Measurements from ENCODE around the gene GALNT9. TPM values are rescaled to one million over a fixed set of nuclear protein-coding genes. Genes with fewer than 3 reads are reported as not detected.

The GALNT9 gene
- total RNA-seq, 2 experiments from 2014 or later, result not detected

- Mint-ChIP-seq H3K9me3 (no peaks in the 10 kb centered on the region), H3K4me3 (no peak overlapping the region), H3K27me3 (no peaks in the 10 kb centered on the region), H3K27ac (no peak overlapping the region), H3K4me1 (no peaks in the 10 kb centered on the region), H3K36me3 (ENCODE audit: low read depth) (no peaks in the 10 kb centered on the region)
- no peak for DNase-seq
- ChIA-PET POLR2A (no interaction called here), CTCF (no interaction called here)
Observed at GRCh38 chr12:132354211-132354981, 25.0 kb upstream of the GALNT9 start.

- no peaks in the 10 kb centered on the region for H3K9me3 Mint-ChIP-seq
- H3K4me1 Mint-ChIP-seq, result no peaks in the 10 kb centered on the region
- no peak overlapping the region for H3K27ac Mint-ChIP-seq
Observed at GRCh38 chr12:132353811-132354210, 24.4 kb upstream of the GALNT9 start.

GRCh38 chr12:132352896-132353800 lies 23.8 kb upstream of the GALNT9 start:
- POLR2A ChIA-PET, result no interaction called here
- Mint-ChIP-seq H3K9me3 (no peaks in the 10 kb centered on the region), H3K27ac (no peak overlapping the region), H3K4me3 (no peak overlapping the region), H3K27me3 (no peaks in the 10 kb centered on the region), H3K36me3 (ENCODE audit: low read depth) (no peaks in the 10 kb centered on the region), H3K4me1 (no peaks in the 10 kb centered on the region)
- CTCF ChIA-PET, result no interaction called here
- no peak for DNase-seq

More at GRCh38 chr12:132353811-132354210, 24.4 kb upstream of the GALNT9 start:
- POLR2A ChIA-PET, result no interaction called here
- Mint-ChIP-seq H3K36me3 (ENCODE audit: low read depth) (no peaks in the 10 kb centered on the region), H3K27me3 (no peaks in the 10 kb centered on the region), H3K4me3 (no peak overlapping the region)
- CTCF ChIA-PET, result no interaction called here
- no peak for DNase-seq

GRCh38 chr12:132351751-132352495 lies 22.5 kb upstream of the GALNT9 start:
- no peaks in the 10 kb centered on the region for H3K9me3 Mint-ChIP-seq
- ChIA-PET CTCF (no interaction called here), POLR2A (no interaction called here)
- no peaks in the 10 kb centered on the region for H3K27me3 Mint-ChIP-seq
- no peak for DNase-seq
- H3K27ac Mint-ChIP-seq, result no peak overlapping the region
- no peaks in the 10 kb centered on the region for H3K4me1 Mint-ChIP-seq
- no peak overlapping the region for H3K4me3 Mint-ChIP-seq
- no peaks in the 10 kb centered on the region for H3K36me3 Mint-ChIP-seq (ENCODE audit: low read depth)

- H3K9me3 Mint-ChIP-seq, result no peaks in the 10 kb centered on the region
- CTCF ChIA-PET, result no interaction called here
- no peak for DNase-seq
- H3K27ac Mint-ChIP-seq, result no peak overlapping the region
- no peaks in the 10 kb centered on the region for H3K4me1 Mint-ChIP-seq
- H3K36me3 Mint-ChIP-seq (ENCODE audit: low read depth), result no peaks in the 10 kb centered on the region
- POLR2A ChIA-PET, result no interaction called here
- H3K27me3 Mint-ChIP-seq, result no peaks in the 10 kb centered on the region
- no peak overlapping the region for H3K4me3 Mint-ChIP-seq
Observed at GRCh38 chr12:132349501-132350131, 20.2 kb upstream of the GALNT9 start.

GRCh38 chr12:132348176-132348575 lies 18.8 kb upstream of the GALNT9 start:
- ChIA-PET POLR2A (no interaction called here), CTCF (no interaction called here)
- no peak overlapping the region for H3K4me3 Mint-ChIP-seq
- H3K36me3 Mint-ChIP-seq (ENCODE audit: low read depth), result no peaks in the 10 kb centered on the region
- no peaks in the 10 kb centered on the region for H3K4me1 Mint-ChIP-seq
- H3K27me3 Mint-ChIP-seq, result peaks cover under 1% of the 10 kb centered on the region
- DNase-seq, result no peak
- H3K27ac Mint-ChIP-seq, result no peak overlapping the region
- H3K9me3 Mint-ChIP-seq, result peaks cover under 1% of the 10 kb centered on the region

- H3K9me3 Mint-ChIP-seq, result peaks cover 7% of the 10 kb centered on the region
- ChIA-PET CTCF (no interaction called here), POLR2A (no interaction called here)
- no peaks in the 10 kb centered on the region for H3K36me3 Mint-ChIP-seq (ENCODE audit: low read depth)
- no peak overlapping the region for H3K27ac Mint-ChIP-seq
- H3K4me3 Mint-ChIP-seq, result no peak overlapping the region
- DNase-seq, result no peak
- peaks cover 2% of the 10 kb centered on the region for H3K27me3 Mint-ChIP-seq
- no peaks in the 10 kb centered on the region for H3K4me1 Mint-ChIP-seq
Observed at GRCh38 chr12:132347176-132347855, 17.9 kb upstream of the GALNT9 start.

GRCh38 chr12:132346471-132347175 lies 17.2 kb upstream of the GALNT9 start:
- Mint-ChIP-seq H3K9me3 (peaks cover 7% of the 10 kb centered on the region), H3K4me1 (no peaks in the 10 kb centered on the region), H3K4me3 (no peak overlapping the region), H3K36me3 (ENCODE audit: low read depth) (no peaks in the 10 kb centered on the region), H3K27me3 (peaks cover 2% of the 10 kb centered on the region), H3K27ac (no peak overlapping the region)
- CTCF ChIA-PET, result no interaction called here
- POLR2A ChIA-PET, result no interaction called here
- DNase-seq, result no peak

- Mint-ChIP-seq H3K4me3 (no peak overlapping the region), H3K4me1 (no peaks in the 10 kb centered on the region), H3K36me3 (ENCODE audit: low read depth) (no peaks in the 10 kb centered on the region), H3K27me3 (peaks cover 2% of the 10 kb centered on the region), H3K9me3 (peaks cover 7% of the 10 kb centered on the region), H3K27ac (no peak overlapping the region)
- CTCF ChIA-PET, result no interaction called here
- DNase-seq, result no peak
- POLR2A ChIA-PET, result no interaction called here
Observed at GRCh38 chr12:132345561-132346200, 16.3 kb upstream of the GALNT9 start.

GRCh38 chr12:132345126-132345525 lies 15.7 kb upstream of the GALNT9 start:
- H3K4me3 Mint-ChIP-seq, result no peak overlapping the region
- no peak for DNase-seq
- ChIA-PET POLR2A (no interaction called here), CTCF (no interaction called here)
- H3K9me3 Mint-ChIP-seq, result peaks cover 7% of the 10 kb centered on the region
- H3K36me3 Mint-ChIP-seq (ENCODE audit: low read depth), result no peaks in the 10 kb centered on the region
- no peak overlapping the region for H3K27ac Mint-ChIP-seq
- peaks cover 2% of the 10 kb centered on the region for H3K27me3 Mint-ChIP-seq
- H3K4me1 Mint-ChIP-seq, result no peaks in the 10 kb centered on the region

- H3K4me3 Mint-ChIP-seq, result no peak overlapping the region
- H3K27ac Mint-ChIP-seq, result no peak overlapping the region
- H3K4me1 Mint-ChIP-seq, result no peaks in the 10 kb centered on the region
- H3K9me3 Mint-ChIP-seq, result peaks cover 7% of the 10 kb centered on the region
- ChIA-PET CTCF (no interaction called here), POLR2A (no interaction called here)
- H3K36me3 Mint-ChIP-seq (ENCODE audit: low read depth), result no peaks in the 10 kb centered on the region
- DNase-seq, result no peak
- H3K27me3 Mint-ChIP-seq, result peaks cover 2% of the 10 kb centered on the region
Observed at GRCh38 chr12:132344601-132345000, 15.2 kb upstream of the GALNT9 start.

- no peaks in the 10 kb centered on the region for H3K4me1 Mint-ChIP-seq
- ChIA-PET CTCF (no interaction called here), POLR2A (no interaction called here)
- peaks cover 7% of the 10 kb centered on the region for H3K9me3 Mint-ChIP-seq
- H3K36me3 Mint-ChIP-seq (ENCODE audit: low read depth), result no peaks in the 10 kb centered on the region
- H3K4me3 Mint-ChIP-seq, result no peak overlapping the region
- no peak for DNase-seq
- H3K27ac Mint-ChIP-seq, result no peak overlapping the region
- peaks cover 2% of the 10 kb centered on the region for H3K27me3 Mint-ChIP-seq
Observed at GRCh38 chr12:132344181-132344580, 14.8 kb upstream of the GALNT9 start.

Data from activated CD4-positive, alpha-beta memory T cell treated with anti-CD3 and anti-CD28 coated beads, Interleukin-2, amount 10 ng/mL, durations not matched to agents 7 days and 5 days (primary cell).